ENCODE data around the gene CLDN18. TPM values are rescaled to one million over a fixed set of nuclear protein-coding genes. Genes with fewer than 3 reads are reported as not detected.

The CLDN18 gene
- total RNA-seq, 2 experiments from 2014 or later, result not detected

DNA sequence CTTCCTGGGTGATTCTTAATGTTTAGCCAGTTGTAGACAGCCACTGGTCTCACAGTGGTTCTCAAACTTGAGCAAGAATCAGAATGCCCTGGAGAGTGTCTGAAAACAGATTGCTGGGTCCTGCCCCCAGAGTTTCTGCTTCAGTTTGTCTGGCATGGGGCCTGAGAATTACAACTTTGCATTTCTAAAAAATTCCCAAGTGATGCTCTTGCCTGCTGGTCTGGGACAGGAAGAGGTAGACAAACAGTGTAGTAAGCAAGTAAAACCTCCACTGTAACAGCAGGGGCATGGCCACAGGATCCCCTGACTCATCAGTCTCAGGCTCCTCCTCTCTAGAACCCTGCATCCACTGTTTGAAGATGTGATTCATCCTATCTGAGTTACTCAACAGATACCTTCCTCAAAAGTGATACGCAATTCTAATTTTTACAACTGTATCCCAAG lies 69.0 kb downstream of the CLDN18 start:
- peaks cover 26% of the 10 kb centered on the region for H3K27me3 Mint-ChIP-seq
- H3K36me3 Mint-ChIP-seq (ENCODE audit: low read depth), result no peaks in the 10 kb centered on the region
- ChIA-PET POLR2A (no interaction called here), CTCF (interaction anchor here (1.5 kb wide), 1 partner anchor 40 kb away, joined by 4 read pairs; no protein-coding TSS in a partner anchor)
- no peaks in the 10 kb centered on the region for H3K9me3 Mint-ChIP-seq
- peaks cover 30% of the 10 kb centered on the region for H3K4me1 Mint-ChIP-seq
- no peak overlapping the region for H3K4me3 Mint-ChIP-seq
- DNase-seq, result no peak
- H3K27ac Mint-ChIP-seq, result no peak overlapping the region

DNA sequence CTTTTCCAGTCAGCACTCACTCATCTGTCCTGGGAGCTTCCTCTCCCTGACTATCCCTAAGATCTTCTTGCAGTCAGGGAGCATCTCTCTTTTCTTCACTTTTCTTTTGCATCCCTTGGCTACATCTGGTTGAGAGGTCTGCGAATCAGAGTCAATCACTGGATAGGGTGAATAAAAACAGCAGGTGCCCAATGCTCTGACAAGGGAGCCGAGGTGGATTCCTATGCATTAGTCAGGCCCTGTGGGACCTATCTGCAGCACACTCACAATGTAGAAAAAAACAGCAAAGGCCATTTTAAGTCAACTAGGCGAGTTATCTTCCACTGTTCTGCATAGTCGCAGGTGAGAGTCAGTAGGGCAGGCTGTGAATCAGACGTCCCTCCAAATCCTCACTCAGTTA lies 69.9 kb downstream of the CLDN18 start:
- Mint-ChIP-seq H3K9me3 (no peaks in the 10 kb centered on the region), H3K36me3 (ENCODE audit: low read depth) (no peaks in the 10 kb centered on the region), H3K27ac (no peak overlapping the region), H3K4me3 (no peak overlapping the region), H3K27me3 (peaks cover 21% of the 10 kb centered on the region), H3K4me1 (peaks cover 32% of the 10 kb centered on the region)
- DNase-seq, result no peak
- ChIA-PET POLR2A (no interaction called here), CTCF (interaction anchor here (1.5 to 3.9 kb wide), 2 partner anchors 10 to 39 kb away, joined by 4 to 17 read pairs; no protein-coding TSS in a partner anchor)

DNA sequence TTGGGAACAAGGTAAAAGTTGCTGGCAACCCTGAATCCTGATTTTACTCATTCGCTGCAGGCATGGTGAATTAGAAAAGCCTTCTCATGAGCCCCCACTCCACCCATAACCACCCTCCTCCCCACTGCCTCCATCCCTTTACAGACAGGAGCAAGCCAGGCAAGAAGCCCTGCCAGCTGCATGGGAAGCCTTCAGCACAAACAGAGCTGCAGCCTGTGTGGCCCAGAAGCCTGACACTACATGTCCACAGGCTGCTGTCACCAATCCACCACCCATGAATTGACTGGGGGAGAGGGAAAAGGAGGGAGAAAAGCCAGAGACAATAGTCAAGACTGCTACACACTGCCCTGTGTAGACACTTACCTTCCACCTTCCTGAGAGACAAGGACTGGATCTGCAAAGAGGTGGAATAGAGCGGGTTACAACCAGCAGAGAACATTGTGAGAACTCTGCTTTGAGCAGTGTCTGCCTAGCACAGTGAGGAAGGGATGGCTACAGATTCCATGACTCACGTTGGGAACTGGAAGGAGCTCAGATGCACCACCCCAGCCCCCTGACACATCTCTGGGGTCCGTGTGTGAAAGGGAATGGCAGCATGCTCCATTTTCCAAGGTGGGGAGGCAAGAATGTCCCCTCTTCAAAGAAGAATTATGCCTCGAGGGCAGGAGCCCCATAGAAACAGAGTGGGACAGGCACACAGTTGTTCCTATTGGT lies 71.6 kb downstream of the CLDN18 start:
- Mint-ChIP-seq H3K27ac (no peak overlapping the region), H3K4me3 (peak overlapping the region; percentile 56), H3K9me3 (no peaks in the 10 kb centered on the region), H3K4me1 (peaks cover 32% of the 10 kb centered on the region), H3K36me3 (ENCODE audit: low read depth) (no peaks in the 10 kb centered on the region), H3K27me3 (peaks cover 14% of the 10 kb centered on the region)
- ChIA-PET CTCF (interaction anchor here (1.0 to 3.9 kb wide), 2 partner anchors 11 to 16 kb away, joined by 3 to 17 read pairs; no protein-coding TSS in a partner anchor), POLR2A (interaction anchor here (1.1 to 1.9 kb wide), 2 partner anchors 92 to 94 kb away, joined by 3 to 6 read pairs; partner anchors contain the start of gene DBR1)
- DNase-seq, result no peak

DNA sequence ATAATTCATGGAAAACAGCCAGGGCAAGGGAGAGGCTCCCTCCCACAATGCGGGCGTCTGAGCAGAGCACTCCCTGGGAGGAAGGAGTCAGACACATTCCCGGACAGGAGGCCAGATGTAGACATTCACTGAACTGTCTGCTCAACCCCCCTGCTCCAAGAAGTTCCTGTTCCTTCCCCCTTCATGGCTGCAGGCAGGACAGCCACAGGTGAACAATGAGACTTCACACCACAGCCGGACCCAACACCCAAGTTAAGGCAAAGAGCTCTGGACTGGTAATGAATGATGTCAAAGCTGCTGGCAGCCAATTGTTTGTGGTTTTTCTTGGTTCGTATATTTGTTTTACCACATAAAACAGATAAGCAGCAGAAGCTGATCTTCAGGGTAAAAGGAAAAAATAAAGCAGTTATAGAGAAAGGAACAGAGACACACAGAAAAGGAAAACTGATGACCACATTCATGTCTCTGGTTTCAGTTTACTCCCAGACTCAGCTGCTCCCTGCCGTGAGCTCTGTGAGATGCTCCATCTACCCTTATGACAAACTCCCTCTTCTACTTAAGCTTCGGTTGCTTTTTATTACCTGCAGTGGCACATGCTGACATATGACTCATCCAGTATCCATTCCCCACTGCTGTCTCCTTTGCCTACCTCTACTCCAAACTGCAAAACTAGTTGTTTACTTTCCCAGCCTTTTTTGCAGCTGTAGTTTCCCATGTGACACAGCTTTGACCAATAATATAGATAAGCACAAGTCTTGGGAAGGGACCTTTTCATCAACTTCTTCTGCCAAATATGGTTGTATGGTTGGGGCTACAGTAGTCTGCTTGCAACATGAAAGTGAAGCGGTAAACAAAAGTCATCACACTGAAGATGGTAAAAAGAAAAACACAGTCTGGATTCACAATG lies 72.4 kb downstream of the CLDN18 start:
- ChIA-PET CTCF (interaction anchor here (0.7 to 3.9 kb wide), 5 partner anchors 12 to 40 kb away, joined by 3 to 17 read pairs (median 4); no protein-coding TSS in a partner anchor), POLR2A (interaction anchor here (0.8 to 1.9 kb wide), 4 partner anchors 11 to 104 kb away, joined by 3 to 6 read pairs (median 4); partner anchors contain the start of gene ARMC8)
- peak; percentile 34 for DNase-seq
- no peaks in the 10 kb centered on the region for H3K36me3 Mint-ChIP-seq (ENCODE audit: low read depth)
- peak overlapping the region; percentile 56 for H3K4me3 Mint-ChIP-seq
- H3K27ac Mint-ChIP-seq, result peak overlapping the region; percentile 59
- peaks cover 32% of the 10 kb centered on the region for H3K4me1 Mint-ChIP-seq
- H3K9me3 Mint-ChIP-seq, result no peaks in the 10 kb centered on the region
- peaks cover 17% of the 10 kb centered on the region for H3K27me3 Mint-ChIP-seq

DNA sequence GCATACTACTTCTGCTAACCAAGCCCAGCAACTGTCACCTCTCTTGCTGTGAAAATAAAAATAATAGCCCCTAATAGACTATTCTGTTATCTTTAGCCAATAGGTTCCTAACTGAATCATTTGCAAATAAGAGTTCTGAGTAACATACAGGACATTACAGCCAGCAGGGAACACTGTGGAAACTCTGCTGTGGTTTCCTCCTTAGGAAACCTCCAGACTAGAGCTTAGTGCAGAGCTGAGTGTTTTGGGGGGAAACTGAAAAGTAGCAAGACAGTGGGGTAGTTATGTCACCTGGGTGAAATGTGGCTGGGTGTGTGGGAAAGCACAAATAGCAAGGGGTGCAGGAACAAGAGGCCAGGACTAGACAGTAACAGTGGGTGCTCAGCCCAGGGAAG lies 73.0 kb downstream of the CLDN18 start:
- ChIA-PET CTCF (interaction anchor here (0.8 to 3.9 kb wide), 3 partner anchors 13 to 36 kb away, joined by 4 to 17 read pairs (median 10); no protein-coding TSS in a partner anchor), POLR2A (interaction anchor here (1.3 to 1.9 kb wide), 3 partner anchors 10 to 91 kb away, joined by 3 to 6 read pairs (median 5); no protein-coding TSS in a partner anchor)
- Mint-ChIP-seq H3K4me3 (peak overlapping the region; percentile 56), H3K27ac (peak overlapping the region; percentile 59), H3K36me3 (ENCODE audit: low read depth) (no peaks in the 10 kb centered on the region), H3K4me1 (peaks cover 32% of the 10 kb centered on the region), H3K27me3 (peaks cover 18% of the 10 kb centered on the region), H3K9me3 (no peaks in the 10 kb centered on the region)
- DNase-seq, result no peak

Other genes starting within 250 kb of the CLDN18 start
- not detected for gene SOX14, start 245.8 kb upstream of the CLDN18 start, total RNA-seq
- under 1 TPM in 1 of 2 experiments, not detected in 1; 0.05 TPM for gene DZIP1L, start 105.4 kb downstream of the CLDN18 start, total RNA-seq
- not detected for gene A4GNT, start 122.2 kb downstream of the CLDN18 start, total RNA-seq
- gene DBR1, start 164.8 kb downstream of the CLDN18 start, total RNA-seq, result 10 to 100 TPM; 19.4 to 20.0 TPM
- gene ARMC8, start 177.1 kb downstream of the CLDN18 start, total RNA-seq, result 10 to 100 TPM; 44.0 to 50.1 TPM